Stimulated activated effector memory CD8-positive, alpha-beta T cell treated with anti-CD3 and anti-CD28 coated beads, Interleukin-12 subunit alpha, Interleukin-12 subunit beta, amount 100 ng/mL, for 72 hours (primary cell): ENCODE results near the gene NACC2.

ENCODE experiments used
- ATAC-seq: fragments of 150-1000 bp; cut with Tn5 transposase; 2 replicates; pipeline ENCODE4 v1.10.0; 2021
- DNase-seq, 2 donors: peaks; one replicate each; pipeline ENCODE4 v3.0.0; 2021 to 2022; ENCODE audit warnings: low spot score in 2 of 2
- H3K27ac Mint-ChIP-seq: one replicate; pipeline ENCODE4 v1.8.0; 2022; ENCODE audit warnings: mild to moderate bottlenecking, mixed read lengths
- H3K36me3 Mint-ChIP-seq: one replicate; pipeline ENCODE4 v1.8.0; 2022; ENCODE audit warnings: mild to moderate bottlenecking, mixed read lengths
- H3K4me1 Mint-ChIP-seq: one replicate; pipeline ENCODE4 v1.8.0; 2022; ENCODE audit warnings: mixed read lengths
- H3K4me3 Mint-ChIP-seq: one replicate; pipeline ENCODE4 v1.8.0; 2022; ENCODE audit warnings: mild to moderate bottlenecking, mixed read lengths
- H3K9me3 Mint-ChIP-seq: one replicate; pipeline ENCODE4 v1.8.0; 2022; ENCODE audit warnings: mixed read lengths

NACC2 gene

DNA sequence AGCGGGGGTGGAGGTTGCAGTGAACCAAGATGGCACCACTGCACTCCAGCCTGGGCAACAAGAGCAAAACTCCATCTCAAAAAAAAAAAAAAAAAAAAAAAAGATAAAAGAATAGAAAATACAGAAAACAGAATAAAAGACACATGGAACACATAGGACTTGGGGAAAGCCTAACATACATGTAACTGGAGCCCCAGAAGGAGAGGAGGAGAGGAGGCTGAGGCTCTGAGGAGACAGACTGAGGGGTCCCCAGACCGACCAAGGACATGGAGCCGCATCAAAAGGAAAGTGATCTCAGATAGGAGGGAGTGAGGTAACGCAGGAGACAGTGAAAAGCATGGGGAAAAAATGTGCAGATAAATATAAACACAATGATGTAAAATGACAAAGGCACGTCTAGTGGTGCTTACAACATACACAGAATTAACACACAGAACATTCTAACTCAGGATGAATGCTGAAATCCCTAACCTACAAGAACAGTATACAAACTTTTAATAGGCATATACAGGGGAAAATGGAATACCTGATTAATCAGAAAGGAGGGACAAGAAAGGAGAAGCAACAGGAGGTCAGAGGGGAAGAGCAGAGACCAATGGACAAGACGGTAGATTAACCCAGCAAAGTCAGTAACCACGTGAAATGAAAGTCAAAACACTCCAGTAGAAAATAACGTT lies 68.7 kb downstream of the NACC2 start:
- no peak overlapping the region for H3K27ac Mint-ChIP-seq
- H3K4me1 Mint-ChIP-seq: peaks cover 43% of the 10 kb centered on the region
- DNase-seq: no peak
- no peak for ATAC-seq
- peaks cover 7% of the 10 kb centered on the region for H3K36me3 Mint-ChIP-seq
- H3K9me3 Mint-ChIP-seq: no peaks in the 10 kb centered on the region
- H3K4me3 Mint-ChIP-seq: no peak overlapping the region

DNA sequence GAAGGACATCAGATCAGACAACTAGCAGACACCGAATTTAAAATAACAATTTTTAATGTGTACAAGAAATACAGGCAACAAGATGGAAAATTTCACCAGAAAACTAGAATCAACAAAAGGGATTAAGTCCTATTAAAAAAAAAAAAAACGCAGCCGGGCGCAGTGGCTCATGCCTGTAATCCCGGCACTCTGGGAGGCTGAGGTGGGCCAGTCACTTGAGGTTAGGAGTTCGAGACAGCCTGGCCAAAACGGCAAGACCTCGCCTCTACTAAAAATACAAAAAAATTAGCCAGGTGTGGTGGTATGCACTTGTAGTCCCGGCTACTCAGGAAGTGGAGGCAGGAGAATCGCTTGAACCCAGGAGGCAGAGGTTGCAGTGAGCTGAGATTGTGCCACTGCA lies 69.6 kb downstream of the NACC2 start:
- Mint-ChIP-seq H3K9me3 (no peaks in the 10 kb centered on the region), H3K4me1 (peaks cover 45% of the 10 kb centered on the region), H3K4me3 (no peak overlapping the region), H3K27ac (peak overlapping the region; percentile 32), H3K36me3 (peaks cover 7% of the 10 kb centered on the region)
- DNase-seq (no peak), ATAC-seq (no peak)

DNA sequence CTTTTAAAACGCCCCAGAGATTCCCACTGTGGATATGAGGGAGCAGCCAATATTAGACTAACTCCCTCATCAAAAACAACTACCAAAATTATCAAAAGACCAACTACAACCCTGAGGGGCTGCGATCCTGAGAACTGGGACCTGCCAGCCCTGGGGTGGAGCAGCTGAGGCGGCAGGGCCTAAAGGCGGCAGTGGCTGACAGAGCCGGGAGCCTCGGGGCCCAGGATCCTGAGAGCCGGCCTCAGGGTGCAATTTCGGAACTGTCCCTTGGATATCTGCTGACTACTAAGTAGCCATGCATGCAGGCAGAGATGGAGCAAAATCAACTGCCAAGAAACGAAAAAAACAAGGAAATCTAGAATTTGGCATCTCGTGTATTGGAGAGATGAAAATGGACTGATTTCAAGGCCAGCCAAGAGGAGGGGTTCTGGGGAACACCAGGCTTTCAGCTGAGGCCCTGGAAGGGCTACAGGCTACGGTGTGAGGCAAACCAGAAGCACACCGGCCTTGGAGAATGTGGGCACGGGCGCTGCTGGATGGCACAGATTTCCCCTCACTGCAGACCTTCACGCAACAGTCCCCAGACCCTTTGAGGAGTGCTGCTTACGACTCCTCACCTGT lies 70.3 kb downstream of the NACC2 start:
- Mint-ChIP-seq H3K4me3 (no peak overlapping the region), H3K36me3 (peaks cover 7% of the 10 kb centered on the region), H3K4me1 (peaks cover 51% of the 10 kb centered on the region), H3K27ac (peak overlapping the region; percentile 32), H3K9me3 (no peaks in the 10 kb centered on the region)
- ATAC-seq (no peak), DNase-seq (no peak)

DNA sequence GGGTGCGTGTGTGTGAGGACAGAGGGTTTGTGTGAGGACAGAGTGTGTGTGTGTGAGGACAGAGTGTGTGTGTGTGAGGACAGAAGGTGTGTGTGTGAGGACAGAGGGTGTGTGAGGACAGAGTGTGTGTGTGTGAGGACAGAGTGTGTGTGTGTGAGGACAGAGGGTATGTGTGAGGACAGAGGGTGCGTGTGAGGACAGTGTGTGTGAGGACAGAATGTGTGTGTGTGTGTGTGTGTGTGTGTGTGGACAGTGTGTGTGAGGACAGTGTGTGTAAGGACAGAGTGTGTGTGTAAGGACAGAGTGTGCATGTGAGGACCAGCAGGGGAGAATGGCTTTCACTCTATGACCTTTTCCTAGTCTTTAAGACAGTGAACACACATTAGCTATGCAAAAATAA lies 70.8 kb downstream of the NACC2 start:
- H3K36me3 Mint-ChIP-seq: peaks cover 7% of the 10 kb centered on the region
- no peak for DNase-seq
- H3K4me1 Mint-ChIP-seq: peaks cover 51% of the 10 kb centered on the region
- H3K27ac Mint-ChIP-seq: no peak overlapping the region
- H3K4me3 Mint-ChIP-seq: no peak overlapping the region
- no peaks in the 10 kb centered on the region for H3K9me3 Mint-ChIP-seq
- no peak for ATAC-seq

DNA sequence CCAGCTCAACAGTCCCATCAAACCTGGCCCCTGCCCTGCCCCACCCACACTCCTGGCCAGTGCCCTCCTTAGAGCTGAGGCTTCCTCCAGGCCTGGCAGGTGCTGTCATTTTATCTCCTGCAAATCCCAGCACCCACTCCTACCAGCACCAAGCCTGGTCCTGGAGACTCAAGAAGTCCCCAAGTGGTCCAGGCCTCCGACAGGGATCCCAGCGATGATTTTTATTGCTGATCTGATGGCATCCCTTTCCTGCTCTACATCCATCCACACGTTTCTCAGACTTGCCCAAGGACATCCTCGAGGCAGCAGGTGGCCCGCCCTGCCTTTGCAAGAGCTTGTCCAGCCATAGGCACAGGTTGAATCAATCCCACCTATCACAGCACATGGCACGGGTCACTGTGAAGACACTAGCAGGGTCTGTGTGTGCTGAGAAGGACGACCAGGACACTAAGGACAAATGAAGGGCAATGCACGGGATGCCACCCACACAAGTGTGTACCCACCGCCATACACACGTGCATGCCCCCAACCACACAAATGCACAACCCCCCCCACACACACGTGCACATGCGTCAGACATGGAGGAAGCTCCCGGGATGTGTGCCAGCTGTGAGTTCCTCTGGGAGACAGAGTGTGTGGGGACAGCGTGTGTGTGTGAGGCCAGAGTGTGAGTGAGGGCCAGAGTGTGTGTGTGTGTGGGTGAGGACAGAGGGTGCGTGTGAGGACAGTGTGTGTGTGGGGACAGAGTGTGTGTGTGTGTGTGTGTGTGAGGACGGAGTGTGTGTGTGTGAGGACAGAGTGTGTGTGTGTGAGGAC lies 71.5 kb downstream of the NACC2 start:
- ATAC-seq: no peak
- no peak overlapping the region for H3K4me3 Mint-ChIP-seq
- H3K9me3 Mint-ChIP-seq: no peaks in the 10 kb centered on the region
- no peak overlapping the region for H3K27ac Mint-ChIP-seq
- no peak for DNase-seq
- peaks cover 51% of the 10 kb centered on the region for H3K4me1 Mint-ChIP-seq
- peaks cover 7% of the 10 kb centered on the region for H3K36me3 Mint-ChIP-seq

DNA sequence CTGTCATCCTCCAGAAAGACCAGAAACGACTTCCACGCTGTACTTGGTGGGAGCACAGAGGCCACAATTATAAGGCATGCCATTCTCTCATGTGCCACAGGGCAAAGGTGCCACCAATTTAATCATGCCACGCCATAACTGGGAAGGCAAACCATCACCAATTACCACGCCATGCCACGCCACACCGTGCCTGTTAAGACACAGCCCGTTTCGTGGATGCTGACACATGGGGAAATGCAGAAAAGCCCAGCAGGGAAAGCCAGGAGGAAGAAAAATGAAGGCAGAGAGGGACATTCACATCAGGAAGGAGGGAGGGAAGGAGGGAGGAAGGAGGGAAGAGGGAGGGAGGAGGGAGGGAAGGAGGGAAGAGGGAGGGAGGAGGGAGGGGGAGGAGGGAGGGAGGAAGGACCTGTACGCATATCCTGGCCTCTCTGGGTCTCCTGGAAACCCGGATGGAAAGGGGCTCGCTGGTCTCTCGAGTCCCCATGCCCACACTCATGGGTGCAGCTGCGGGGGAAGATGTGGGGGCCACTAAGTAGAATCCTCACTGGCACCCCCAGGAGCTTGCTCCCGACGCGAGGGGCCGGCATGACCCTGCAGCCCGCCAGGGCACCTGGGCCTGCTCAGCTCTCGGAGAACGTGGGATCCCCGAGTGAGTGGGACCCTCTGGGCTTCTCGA lies 72.2 kb downstream of the NACC2 start:
- peaks cover 7% of the 10 kb centered on the region for H3K36me3 Mint-ChIP-seq
- ATAC-seq (no peak), DNase-seq (no peak)
- H3K4me1 Mint-ChIP-seq: peaks cover 51% of the 10 kb centered on the region
- no peak overlapping the region for H3K4me3 Mint-ChIP-seq
- no peaks in the 10 kb centered on the region for H3K9me3 Mint-ChIP-seq
- H3K27ac Mint-ChIP-seq: no peak overlapping the region

DNA sequence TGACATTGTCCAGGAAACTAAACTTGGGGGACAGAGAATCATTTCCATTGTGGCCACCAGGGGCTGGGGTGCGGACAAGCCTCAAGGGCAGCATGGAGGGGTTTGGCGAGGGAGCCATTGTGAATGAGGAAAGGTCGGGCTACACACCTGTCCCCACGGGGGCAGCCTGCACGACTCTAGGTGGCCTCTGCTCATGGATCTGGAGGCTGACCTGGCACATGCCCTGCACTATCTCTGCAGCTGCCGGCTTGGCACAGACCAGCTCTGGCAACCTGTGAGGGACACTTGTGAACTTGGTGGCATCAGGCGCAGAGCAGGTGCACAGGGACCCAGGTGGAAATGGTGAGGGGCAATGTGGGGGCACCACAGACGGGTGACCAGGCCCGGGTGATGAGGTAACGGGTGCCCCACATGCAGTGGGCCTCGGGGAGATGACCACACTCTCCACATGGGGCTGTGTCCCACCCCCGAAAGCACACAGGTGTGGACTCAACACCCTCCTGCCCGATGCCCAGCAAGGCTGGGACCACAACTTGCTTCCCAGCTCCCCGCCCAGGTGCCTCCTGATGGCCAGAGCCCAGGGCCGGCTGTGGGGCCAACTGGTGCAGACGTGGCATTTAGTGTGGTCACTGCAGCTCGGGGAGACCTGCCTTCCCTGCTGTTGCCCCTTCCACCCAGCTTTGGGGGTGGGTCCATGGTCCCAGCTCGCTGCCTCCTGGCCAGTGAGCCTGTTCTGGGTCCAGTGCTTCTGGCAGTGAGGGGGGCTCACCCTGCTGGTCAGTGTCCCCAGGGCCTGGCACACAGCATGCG lies 73.0 kb downstream of the NACC2 start:
- DNase-seq (no peak), ATAC-seq (no peak)
- Mint-ChIP-seq H3K9me3 (no peaks in the 10 kb centered on the region), H3K27ac (no peak overlapping the region), H3K4me3 (no peak overlapping the region), H3K4me1 (peaks cover 51% of the 10 kb centered on the region), H3K36me3 (peaks cover 7% of the 10 kb centered on the region)

DNA sequence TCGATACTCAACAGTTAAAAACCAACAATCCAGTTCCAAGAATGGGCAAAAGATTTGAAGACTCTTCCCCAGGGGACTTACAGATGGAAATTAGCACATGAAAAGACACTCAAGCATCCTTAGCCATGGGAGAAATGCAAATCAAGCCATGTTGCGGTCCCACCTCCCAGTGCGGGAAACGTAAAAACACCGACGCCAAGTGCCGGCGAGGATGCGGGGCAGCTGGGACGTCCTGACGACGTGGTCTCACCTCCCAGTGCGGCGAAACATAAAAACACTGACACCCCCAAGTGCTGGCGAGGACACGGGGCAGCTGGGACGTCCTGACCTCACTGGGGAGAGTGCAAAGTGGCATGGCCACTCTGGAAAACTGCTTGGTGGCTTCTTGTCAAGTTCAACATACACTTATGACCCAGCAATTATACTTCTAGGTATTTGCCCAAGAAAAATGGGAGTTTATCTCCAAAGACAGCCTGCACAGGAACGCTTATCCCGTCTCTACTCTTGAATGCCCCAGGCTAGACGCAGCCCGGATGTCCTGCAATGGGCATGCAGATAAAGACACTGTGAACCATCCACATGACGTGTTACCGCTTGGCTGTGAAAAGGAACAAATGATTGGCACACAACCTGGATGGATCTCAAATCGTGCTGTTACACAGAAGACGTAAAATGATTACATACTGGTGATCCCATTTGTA lies 73.8 kb downstream of the NACC2 start:
- H3K9me3 Mint-ChIP-seq: no peaks in the 10 kb centered on the region
- H3K36me3 Mint-ChIP-seq: peaks cover 7% of the 10 kb centered on the region
- DNase-seq (no peak), ATAC-seq (no peak)
- H3K4me3 Mint-ChIP-seq: no peak overlapping the region
- H3K27ac Mint-ChIP-seq: peak overlapping the region; percentile 45
- H3K4me1 Mint-ChIP-seq: peaks cover 52% of the 10 kb centered on the region

DNA sequence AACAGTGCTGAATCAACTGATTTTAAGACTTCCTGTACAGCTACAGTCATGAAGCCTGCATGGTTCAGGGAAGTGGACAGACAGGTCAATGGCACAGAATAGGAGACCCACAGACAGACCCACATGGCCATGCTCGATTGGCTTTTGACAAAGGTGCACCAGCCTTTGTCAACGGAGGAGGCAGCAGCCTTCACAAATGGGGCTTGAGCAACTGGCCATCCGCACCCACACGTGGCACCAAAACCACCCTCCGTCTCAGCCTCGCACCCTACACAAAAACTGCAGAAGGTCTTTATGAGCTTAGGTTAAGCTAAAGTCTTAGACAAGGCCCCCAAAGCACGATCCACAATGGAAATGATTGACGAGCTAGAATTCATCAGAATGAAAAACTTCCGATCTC lies 74.4 kb downstream of the NACC2 start:
- ATAC-seq: peak; percentile 3
- H3K4me1 Mint-ChIP-seq: peaks cover 52% of the 10 kb centered on the region

DNA sequence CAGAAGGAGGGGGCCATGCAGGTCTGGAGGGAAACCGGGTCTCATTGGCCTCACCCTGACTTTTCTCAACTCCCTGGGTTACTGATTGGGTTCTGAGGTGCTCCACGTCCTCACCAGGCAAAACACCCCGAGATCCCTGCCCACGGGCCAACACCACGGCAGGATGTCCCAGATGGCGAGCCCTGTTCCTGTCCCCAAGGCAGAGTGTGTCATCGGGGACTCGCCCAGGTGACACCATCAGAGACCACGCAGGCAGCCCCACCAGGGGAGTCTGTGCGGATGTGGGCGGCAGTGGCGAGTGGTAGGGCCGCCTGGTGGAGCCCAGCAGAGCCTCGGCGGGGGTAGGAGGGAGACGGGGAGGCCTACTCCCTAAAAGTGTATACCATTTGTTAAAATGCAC lies 74.9 kb downstream of the NACC2 start:
- Mint-ChIP-seq H3K4me3 (no peak overlapping the region), H3K9me3 (no peaks in the 10 kb centered on the region), H3K27ac (no peak overlapping the region), H3K4me1 (peaks cover 49% of the 10 kb centered on the region), H3K36me3 (peaks cover 3% of the 10 kb centered on the region)
- DNase-seq: no peak
- ATAC-seq: peak; percentile 85

More for the DNA sequence above, 74.4 kb downstream of the NACC2 start:
- H3K9me3 Mint-ChIP-seq: no peaks in the 10 kb centered on the region
- no peak for DNase-seq
- peaks cover 7% of the 10 kb centered on the region for H3K36me3 Mint-ChIP-seq
- H3K4me3 Mint-ChIP-seq: no peak overlapping the region
- peak overlapping the region; percentile 45 for H3K27ac Mint-ChIP-seq

DNA sequence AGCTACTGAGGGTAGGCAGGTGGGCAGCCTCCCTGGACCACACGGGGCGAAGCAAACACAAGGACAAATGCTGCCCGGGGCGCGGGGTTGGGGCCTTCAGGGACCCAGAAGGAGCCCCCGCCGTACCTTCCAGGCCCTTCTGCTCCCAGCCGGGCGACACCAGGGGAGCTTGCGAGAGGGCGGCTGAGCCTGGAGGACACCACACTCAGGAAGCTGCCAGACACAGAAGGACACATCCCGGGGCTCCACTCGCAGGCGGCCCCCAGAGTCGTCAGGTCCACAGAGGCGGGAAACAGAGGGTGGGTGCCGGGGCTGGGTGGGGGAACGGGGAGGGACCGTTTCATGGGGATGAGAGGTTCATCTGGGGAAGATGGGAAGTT lies 75.4 kb downstream of the NACC2 start:
- Mint-ChIP-seq H3K27ac (peak overlapping the region; percentile 48), H3K9me3 (no peaks in the 10 kb centered on the region), H3K4me1 (peaks cover 46% of the 10 kb centered on the region), H3K4me3 (no peak overlapping the region), H3K36me3 (no peaks in the 10 kb centered on the region)
- no peak for ATAC-seq
- DNase-seq: no peak

DNA sequence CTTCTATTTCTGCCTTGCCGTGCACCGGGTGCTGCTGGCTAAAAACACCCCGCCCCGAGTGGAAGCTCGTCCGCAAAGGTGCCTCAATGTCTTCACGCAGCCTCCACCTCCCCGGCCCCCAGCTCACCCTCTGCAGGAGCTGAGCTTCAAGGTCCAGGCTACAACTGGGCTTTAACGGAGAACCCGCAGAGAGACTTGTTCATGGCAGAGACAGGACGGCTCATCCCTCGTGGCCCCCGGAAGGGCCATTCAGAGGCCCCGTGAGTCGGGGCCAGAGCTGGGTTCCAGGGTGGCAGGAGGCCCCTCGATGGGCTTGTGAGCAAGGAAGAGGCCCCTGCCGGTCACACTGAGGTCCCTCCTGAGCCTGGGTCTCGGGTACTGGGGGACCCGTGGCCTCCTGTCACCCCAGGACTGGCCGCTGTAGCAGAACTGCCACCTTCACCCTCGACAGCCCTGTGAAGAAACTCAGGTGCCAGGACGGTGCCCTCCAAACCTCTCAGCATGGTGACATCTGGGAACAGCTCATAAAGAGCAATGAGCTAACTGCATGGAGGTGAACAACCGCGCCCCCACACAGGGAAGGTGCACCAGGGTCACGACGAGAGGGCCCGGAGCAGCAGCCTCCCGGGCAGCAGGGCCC lies 75.9 kb downstream of the NACC2 start:
- Mint-ChIP-seq H3K36me3 (no peaks in the 10 kb centered on the region), H3K4me1 (peaks cover 42% of the 10 kb centered on the region), H3K9me3 (no peaks in the 10 kb centered on the region), H3K27ac (peak overlapping the region; percentile 48), H3K4me3 (no peak overlapping the region)
- no peak for DNase-seq
- ATAC-seq: no peak

DNA sequence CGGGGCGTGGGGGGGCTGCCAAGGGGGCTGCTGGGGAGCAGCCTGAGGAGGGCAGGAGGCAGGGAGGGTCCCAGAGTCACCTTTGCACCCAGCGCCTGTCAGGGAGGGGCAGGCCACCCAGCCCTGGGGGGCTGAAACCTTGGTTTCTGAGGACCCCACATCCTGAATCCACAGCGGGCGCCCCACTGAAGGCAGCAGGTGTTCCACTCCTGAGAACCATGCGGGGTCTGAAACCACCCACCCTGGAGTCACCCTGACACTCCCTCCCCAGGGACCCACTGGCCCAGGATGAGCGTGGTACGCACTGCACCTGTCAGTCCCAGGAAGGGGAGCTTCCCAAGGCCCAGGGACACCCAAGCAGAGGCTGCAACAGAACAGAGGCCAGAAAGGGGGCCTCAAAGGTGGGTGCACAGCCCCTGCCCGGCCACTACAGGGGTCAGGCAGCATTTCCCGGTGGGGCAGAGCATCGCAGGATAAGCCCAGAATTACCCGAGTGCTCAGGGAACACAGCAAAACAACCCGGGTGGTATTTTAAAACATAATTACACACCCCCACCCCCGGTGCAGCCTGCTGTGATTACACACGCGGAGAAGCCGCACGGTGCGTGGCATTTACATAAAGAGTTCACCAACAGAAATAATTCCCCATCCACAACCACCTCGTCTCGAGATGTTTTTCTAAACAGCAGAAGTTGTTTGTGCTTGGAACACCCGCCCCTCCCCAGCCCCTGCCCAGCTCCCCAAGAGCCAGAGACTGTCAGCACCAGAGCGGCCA lies 76.6 kb downstream of the NACC2 start:
- Mint-ChIP-seq H3K4me1 (peaks cover 35% of the 10 kb centered on the region), H3K9me3 (no peaks in the 10 kb centered on the region)
- ATAC-seq: no peak

More for the DNA sequence above, 76.6 kb downstream of the NACC2 start:
- DNase-seq: no peak
- Mint-ChIP-seq H3K36me3 (no peaks in the 10 kb centered on the region), H3K4me3 (no peak overlapping the region), H3K27ac (no peak overlapping the region)
